Adrenal gland (tissue), 12 donors: ENCODE results near the gene SPATS2. TPM values are rescaled to one million over a fixed set of nuclear protein-coding genes. Genes with fewer than 3 reads are reported as not detected.

Source experiments
- DNase-seq, 7 donors: peaks; one replicate each; pipeline ENCODE4 v3.0.0-alpha.2; 2019 to 2020
- H3K27ac ChIP-seq, 5 donors: fragments of 200-600 bp; sonication (generic) in 4 of 5; 1 replicate in 3 of 5; 2 replicates in 2 of 5; pipeline versions ENCODE4 v1.5.1 to v1.8.0; 2016 to 2020; ENCODE audit warnings: mild to moderate bottlenecking in 1 of 5
- H3K27me3 ChIP-seq: fragments of 200-600 bp; 2 replicates; pipeline ENCODE4 v1.8.0; 2021
- H3K36me3 ChIP-seq, 2 donors: fragments of 200-600 bp; replicated peaks in 1 of 2; 1 replicate in 1 of 2; 2 replicates in 1 of 2; pipeline versions ENCODE4 v1.5.1 to v1.8.0; 2018 to 2022
- H3K4me1 ChIP-seq, 2 donors: fragments of 200-600 bp; replicated peaks in 1 of 2; 1 replicate in 1 of 2; 2 replicates in 1 of 2; pipeline versions ENCODE4 v1.5.1 to v1.8.0; 2018 to 2021
- H3K4me3 ChIP-seq, 4 donors: fragments of 200-600 bp; sonication (generic) in 3 of 4; one replicate each; pipeline ENCODE4 v1.5.1; 2016 to 2018
- H3K9me3 ChIP-seq, 3 donors: fragments of 200-600 bp; sonication (generic) in 1 of 3; replicated peaks in 1 of 3; 1 replicate in 2 of 3; 2 replicates in 1 of 3; pipeline versions ENCODE4 v1.5.1 to v1.8.0; 2016 to 2021
- CTCF ChIP-seq, 6 experiments: fragments of 450-650 bp in 4 of 6; fragments of 200-600 bp in 2 of 6; sonication (generic) in 1 of 6; IDR thresholded peaks; 1 replicate in 5 of 6; 2 replicates in 1 of 6; pipeline versions ENCODE4 v1.5.1 to v1.8.0; 2016 to 2021; ENCODE audit warnings: antibody characterized with exemption in 6 of 6, mild to moderate bottlenecking in 2 of 6, moderate library complexity in 1 of 6
- POLR2A ChIP-seq, 2 donors: fragments of 450-650 bp; IDR thresholded peaks; one replicate each; pipeline ENCODE4 v1.6.1; 2017; ENCODE audit warnings: antibody characterized with exemption in 2 of 2, mild to moderate bottlenecking in 2 of 2, moderate library complexity in 1 of 2
- WGBS, 4 donors: extraction: QIAGEN DNeasy Blood & Tissue Kit in 2 of 4; methylation state at CpG; one replicate each; pipeline versions ENCODE4 v1.1.5 to v1.1.7; 2013 to 2017; 5-methylcytosine and 5-hydroxymethylcytosine counted together
- intact Hi-C, 2 donors: fragments of 100-400 bp; cut with DNase I; formaldehyde crosslinking; loops; one replicate each; pipeline versions ENCODE4 v1.14.1 to v1.15.0; 2022 to 2023
- polyA plus RNA-seq, 3 donors: library from polyadenylated mRNA; stranded (reverse); fragments of 200-250 nt in 2 of 3; fragments of 350-450 nt in 1 of 3; fragmentation: Illumina TruSeq in 1 of 3; extraction: RNeasy Lipid Tissue Mini Kit (QIAGEN cat#74804) in 1 of 3; gene quantifications; one replicate each; pipeline ENCODE4 v1.2.3, GENCODE V29; 2013 to 2014
- total RNA-seq, 9 donors: library from RNA; depleted of rRNA in 4 of 9; stranded (reverse); fragments of >200 nt in 4 of 9; fragments of 120-200 nt in 1 of 9; fragmentation: NEBNext Ultra II Directional in 1 of 9; extraction: Animal tissue kit (Norgen Biotek cat#: 25700) in 1 of 9; gene quantifications; one replicate each; pipeline versions ENCODE4 v1.1.0 to v1.2.4, GENCODE V29; 2013 to 2023
- donor health status: healthy with polysubstance abuse.
- donor health status: Bipolar disorder and iron deficiency.
- donor health status: DM: yes; HTN: yes; CAD: no.
- donor health status: DM: no; HTN: no; CAD: no.
- donor health status: DM: no; HTN: no; CAD: no.
- donor health status: DM: yes; HTN: yes; CAD: no.

The SPATS2 gene
- total and polyA plus RNA-seq, 12 donors: 4.9 to 23.1 (median 15.1) TPM

- DNase-seq: no peak
- Histone ChIP-seq H3K36me3 (peaks cover 0 to 13% of the 10 kb centered on the region in 2 donors), H3K27me3 (no peaks in the 10 kb centered on the region), H3K27ac (no peak overlapping the region), H3K9me3 (no peaks in the 10 kb centered on the region), H3K4me3 (no peak overlapping the region), H3K4me1 (no peaks in the 10 kb centered on the region)
- no peak for TF ChIP-seq CTCF (IDR thresholded peaks at IDR 0.05)
- 90 to 94% (median 90%) methylated on average over 10 of the region's 10 CpGs for WGBS, 4 donors
- intact Hi-C loops: no loop called here
Observed at GRCh38 chr12:49496417-49497360, 129.4 kb downstream of the SPATS2 start.

- TF ChIP-seq CTCF (IDR thresholded peaks at IDR 0.05) (no peak), POLR2A (IDR thresholded peaks at IDR 0.05) (no peak)
- no peak for DNase-seq
- H3K27ac ChIP-seq: no peak overlapping the region
- no peaks in the 10 kb centered on the region for H3K4me1 ChIP-seq
- no peaks in the 10 kb centered on the region for H3K27me3 ChIP-seq
- intact Hi-C loops: no loop called here
- H3K9me3 ChIP-seq: no peaks in the 10 kb centered on the region
- H3K36me3 ChIP-seq: peaks cover 0 to 13% of the 10 kb centered on the region in 2 donors
- H3K4me3 ChIP-seq: no peak overlapping the region
- WGBS, 4 donors: 78 to 100% (median 92%) methylated on average over 1 of the region's 1 CpG
Observed at GRCh38 chr12:49501895-49502294, 134.6 kb downstream of the SPATS2 start.

GRCh38 chr12:49502590-49502989 lies 135.3 kb downstream of the SPATS2 start:
- Histone ChIP-seq H3K9me3 (no peaks in the 10 kb centered on the region), H3K4me3 (no peak overlapping the region), H3K4me1 (no peaks in the 10 kb centered on the region), H3K27me3 (no peaks in the 10 kb centered on the region), H3K36me3 (peaks cover 0 to 13% of the 10 kb centered on the region in 2 donors), H3K27ac (no peak overlapping the region)
- DNase-seq: no peak
- no peak for TF ChIP-seq POLR2A (IDR thresholded peaks at IDR 0.05)
- intact Hi-C loops: no loop called here
- 98 to 100% (median 100%) methylated on average over 1 of the region's 1 CpG for WGBS, 4 donors

GRCh38 chr12:49503674-49504180 lies 136.5 kb downstream of the SPATS2 start:
- no peaks in the 10 kb centered on the region for H3K4me1 ChIP-seq
- WGBS, 4 donors: 69 to 81% (median 77%) methylated on average over 5 of the region's 5 CpGs
- intact Hi-C loops: no loop called here
- H3K9me3 ChIP-seq: no peaks in the 10 kb centered on the region
- H3K36me3 ChIP-seq: peaks cover 0 to 13% of the 10 kb centered on the region in 2 donors
- H3K27me3 ChIP-seq: no peaks in the 10 kb centered on the region
- no peak overlapping the region for H3K27ac ChIP-seq
- peak in 1 of 7 donors; percentile 22 for DNase-seq
- TF ChIP-seq POLR2A (IDR thresholded peaks at IDR 0.05): no peak
- no peak for TF ChIP-seq CTCF (IDR thresholded peaks at IDR 0.05)
- no peak overlapping the region for H3K4me3 ChIP-seq
